GM13977 (cell line): Measurements from ENCODE around the gene PHF19.

Experiments used
- DNase-seq: peaks from one replicate; pipeline ENCODE4 v3.0.0; 2012; ENCODE audit warnings: low spot score
- in situ Hi-C: fragments of 300-500 bp; cut with MboI; formaldehyde crosslinking; loops from one replicate; pipeline ENCODE4 v1.12.0; 2022; ENCODE audit warnings: low sequenced_read_pairs, low pct_unique_long_range_greater_than_20kb, mixed read lengths, inconsistent platforms; ENCODE audit not compliant: unreplicated experiment
- TF ChIP-seq, protein P1 (sequence below): IDR thresholded peaks from 2 replicates; pipeline ENCODE4 v1.5.1; 2012; ENCODE audit warnings: mild to moderate bottlenecking, control low read depth; ENCODE audit not compliant: insufficient read depth; ENCODE audit errors: extremely low read depth, missing control alignments

PHF19 gene

DNA sequence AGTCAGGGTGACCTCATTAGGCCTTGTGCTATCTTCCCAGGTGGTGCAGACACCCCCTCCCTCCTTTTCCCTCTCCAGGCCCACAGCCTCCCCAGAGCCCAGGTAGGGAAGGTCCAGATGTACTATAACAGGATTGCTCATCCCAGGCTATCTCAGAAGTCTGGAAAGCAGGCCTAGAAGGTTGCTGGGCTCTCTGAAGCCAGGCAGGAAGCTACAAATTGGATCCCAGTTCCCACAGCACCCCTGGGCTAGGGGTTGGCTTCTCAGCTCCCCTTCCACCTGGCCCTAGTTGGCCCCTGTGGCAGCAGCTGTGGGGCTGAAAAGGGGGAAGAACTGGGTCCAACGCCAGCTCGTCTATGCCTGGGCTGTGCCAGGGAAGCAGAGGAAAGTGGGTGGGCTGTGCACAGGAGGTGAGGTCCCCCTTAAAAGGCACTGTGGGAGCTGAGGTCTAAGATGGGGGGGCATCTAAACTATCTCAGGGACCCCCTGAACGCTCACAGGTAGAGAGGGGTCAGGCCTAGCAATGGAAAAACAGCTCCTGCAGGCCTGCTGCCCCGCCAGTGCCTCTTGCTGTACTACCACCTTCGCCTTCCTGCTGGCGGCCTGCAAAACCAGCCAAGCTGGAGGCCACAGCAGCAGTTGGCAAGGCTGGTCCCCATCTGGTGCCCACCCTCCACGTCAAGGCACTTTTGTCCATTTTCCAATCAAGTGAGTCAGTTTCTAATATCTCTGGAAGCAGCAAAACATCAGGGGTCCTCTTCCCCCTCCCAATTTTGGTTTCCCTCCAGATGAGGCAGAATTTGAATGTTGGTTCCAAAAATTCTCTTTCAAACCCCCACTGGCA, 20.9 kb downstream of the PHF19 start:
- DNase-seq, result no peak
- TF ChIP-seq, protein P1, sequence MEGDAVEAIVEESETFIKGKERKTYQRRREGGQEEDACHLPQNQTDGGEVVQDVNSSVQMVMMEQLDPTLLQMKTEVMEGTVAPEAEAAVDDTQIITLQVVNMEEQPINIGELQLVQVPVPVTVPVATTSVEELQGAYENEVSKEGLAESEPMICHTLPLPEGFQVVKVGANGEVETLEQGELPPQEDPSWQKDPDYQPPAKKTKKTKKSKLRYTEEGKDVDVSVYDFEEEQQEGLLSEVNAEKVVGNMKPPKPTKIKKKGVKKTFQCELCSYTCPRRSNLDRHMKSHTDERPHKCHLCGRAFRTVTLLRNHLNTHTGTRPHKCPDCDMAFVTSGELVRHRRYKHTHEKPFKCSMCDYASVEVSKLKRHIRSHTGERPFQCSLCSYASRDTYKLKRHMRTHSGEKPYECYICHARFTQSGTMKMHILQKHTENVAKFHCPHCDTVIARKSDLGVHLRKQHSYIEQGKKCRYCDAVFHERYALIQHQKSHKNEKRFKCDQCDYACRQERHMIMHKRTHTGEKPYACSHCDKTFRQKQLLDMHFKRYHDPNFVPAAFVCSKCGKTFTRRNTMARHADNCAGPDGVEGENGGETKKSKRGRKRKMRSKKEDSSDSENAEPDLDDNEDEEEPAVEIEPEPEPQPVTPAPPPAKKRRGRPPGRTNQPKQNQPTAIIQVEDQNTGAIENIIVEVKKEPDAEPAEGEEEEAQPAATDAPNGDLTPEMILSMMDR, result no peak
- in situ Hi-C loops, result no loop called here

DNA sequence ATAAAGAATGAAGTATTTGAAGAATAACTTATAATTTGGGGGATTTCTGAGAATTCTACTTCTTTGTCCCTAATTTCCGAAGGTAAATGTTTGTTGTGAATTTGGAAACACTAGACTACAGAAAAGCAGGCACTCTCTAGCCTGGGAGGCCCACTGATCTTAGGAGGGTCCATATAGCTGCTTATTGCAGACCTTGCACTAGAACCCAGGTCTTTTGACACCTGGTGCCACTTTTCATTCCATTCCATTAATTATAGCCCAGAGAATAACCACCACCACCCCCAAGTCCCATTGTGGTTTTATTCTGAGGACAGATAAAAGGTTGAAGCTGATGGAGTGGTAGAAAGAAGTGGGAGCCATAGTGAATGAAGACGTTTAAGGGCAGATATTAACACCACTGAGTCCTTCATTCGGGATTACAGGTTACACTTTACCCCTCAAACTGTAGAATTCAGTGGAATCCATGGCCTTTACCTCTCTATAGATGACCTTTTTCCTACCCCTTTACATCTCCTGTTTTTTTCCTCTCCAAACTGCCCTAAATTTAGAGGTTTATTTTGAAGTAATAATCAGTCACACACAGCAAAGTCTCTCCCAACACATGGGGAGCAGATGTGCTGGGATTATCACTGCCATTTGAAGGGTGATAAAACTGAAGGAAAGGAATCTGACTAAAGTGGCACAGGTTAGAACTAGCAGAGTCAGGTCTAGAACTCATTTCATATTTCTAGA, 22.2 kb downstream of the PHF19 start:
- in situ Hi-C loops, result no loop called here
- no peak for DNase-seq
- TF ChIP-seq, protein P1, result no peak

DNA sequence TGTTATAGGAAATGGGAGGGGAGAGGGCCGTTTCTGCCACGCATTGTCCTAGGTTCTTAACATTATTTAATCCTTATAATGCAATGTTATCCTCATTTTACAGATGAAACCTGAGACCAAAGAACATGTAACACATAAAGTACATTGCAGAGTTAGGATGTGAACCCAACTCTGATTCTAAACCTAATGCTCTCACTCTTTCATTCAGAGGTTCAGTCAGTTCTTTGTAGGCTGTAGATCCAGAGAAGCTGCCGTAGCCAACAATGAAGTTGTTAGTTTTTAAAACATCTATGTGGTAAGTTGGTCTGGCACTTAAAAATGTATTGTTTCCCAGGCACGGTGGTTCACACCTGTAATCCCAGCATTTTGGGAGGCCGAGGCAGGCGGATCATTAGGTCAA, 23.8 kb downstream of the PHF19 start:
- TF ChIP-seq, protein P1, result no peak
- in situ Hi-C loops, result no loop called here
- no peak for DNase-seq

DNA sequence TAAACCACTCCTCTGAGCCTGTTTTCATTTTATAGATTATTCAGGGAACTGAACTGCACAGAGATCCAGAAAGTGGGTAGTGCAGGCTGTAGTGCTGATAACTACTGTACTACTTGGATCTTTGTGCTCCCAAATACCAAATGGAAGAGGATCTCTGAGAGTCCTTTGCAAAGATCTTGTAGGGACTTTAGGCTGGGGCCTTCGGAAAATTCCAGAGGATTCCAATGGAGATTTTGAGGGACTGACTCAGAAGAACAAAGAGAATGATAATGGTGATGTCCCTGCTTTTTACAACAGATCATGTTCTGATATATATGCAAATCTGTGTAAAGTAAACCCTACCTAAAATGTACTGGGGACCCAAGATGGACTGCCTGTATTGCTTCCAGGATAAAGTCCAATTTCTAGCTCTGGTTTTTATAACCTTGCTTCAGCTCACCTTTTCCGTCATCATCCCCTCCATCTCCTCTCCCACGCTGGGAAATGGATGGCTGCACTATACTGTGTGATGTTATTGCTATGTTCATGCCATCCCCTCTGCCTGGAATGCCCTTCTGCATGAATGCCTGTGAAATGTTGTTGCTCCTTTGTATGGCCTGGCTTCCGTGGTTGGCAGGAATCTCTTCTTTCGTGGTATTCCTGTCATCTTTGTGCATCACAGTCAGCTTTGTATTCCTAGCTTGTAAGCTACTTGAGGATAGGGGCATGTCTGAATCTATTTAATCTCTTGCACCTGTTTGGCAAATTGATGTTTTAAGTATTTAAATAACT, 24.6 kb downstream of the PHF19 start:
- no peak for DNase-seq
- in situ Hi-C loops, result no loop called here

DNA sequence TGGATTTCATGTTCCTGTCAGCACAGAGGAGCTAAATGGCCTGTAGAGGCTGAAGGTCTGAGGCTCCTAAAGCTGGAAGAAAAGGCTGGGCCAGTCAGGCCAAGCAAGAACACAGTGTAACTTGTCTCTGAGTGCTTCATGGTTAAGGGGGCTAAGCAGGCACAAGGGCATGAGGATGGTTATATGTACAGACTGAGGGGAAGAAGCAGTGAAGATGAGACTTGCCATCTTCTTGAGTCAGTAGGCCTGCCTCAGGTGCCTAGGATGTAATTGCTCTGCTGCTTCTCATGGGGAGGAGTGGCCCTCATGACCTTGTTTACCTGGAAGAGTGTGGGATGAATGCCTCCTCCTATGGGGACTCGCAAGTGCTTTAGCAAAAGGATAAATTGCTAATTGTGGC, 25.5 kb downstream of the PHF19 start:
- in situ Hi-C loops, result no loop called here
- TF ChIP-seq, protein P1, result no peak
- no peak for DNase-seq

More for the DNA sequence above, 24.6 kb downstream of the PHF19 start:
- TF ChIP-seq, protein P1, result no peak

DNA sequence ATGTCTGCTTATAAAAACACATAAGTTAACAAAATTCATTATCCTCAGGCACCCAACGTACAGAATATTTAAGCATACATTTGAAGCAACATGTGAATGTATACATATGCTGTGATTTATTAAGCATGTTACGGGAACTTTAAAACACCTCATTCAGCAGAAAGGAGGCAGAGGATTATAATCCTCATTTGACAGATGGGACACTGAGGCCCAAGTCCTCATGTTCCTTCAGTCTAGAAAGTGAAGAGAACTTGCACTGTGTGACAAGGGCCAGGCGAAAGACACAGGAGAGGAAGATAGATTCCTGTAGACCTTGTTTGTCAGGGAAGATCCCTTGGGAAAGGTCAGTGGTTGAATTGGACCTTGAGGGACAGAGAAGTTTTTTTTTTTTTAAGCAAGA, 26.7 kb downstream of the PHF19 start:
- DNase-seq, result no peak
- TF ChIP-seq, protein P1, result no peak
- in situ Hi-C loops, result no loop called here
